MCF 10A (cell line): ENCODE results near the gene OR6C76. TPM values are rescaled to one million over a fixed set of nuclear protein-coding genes. Genes with fewer than 3 reads are reported as not detected.
"Not testable (repeated sequence)": the region's sequence is repeated elsewhere in the genome, so short reads cannot be mapped to it uniquely, and the experiment has no call there.

ENCODE experiments used
- BruUV-seq: library from RNA; stranded (reverse); fragments of 400-500 nt; replicated peaks from 2 replicates; lab custom pipeline; 2021; lab: Mats Ljungman, UMichigan
- CTCF ChIA-PET: fragments of 300-600 bp; sonication (Branson Sonifier 250); formaldehyde crosslinking; extraction: SDS; loops from one replicate; lab custom pipeline; 2021; ENCODE audit warnings: antibody characterized with exemption, inconsistent platforms; lab: Yijun Ruan, JAX
- POLR2A ChIA-PET: fragments of 300-600, 350-650 bp; sonication (Branson Sonifier 250); formaldehyde crosslinking; extraction: SDS; loops from one replicate; lab custom pipeline; 2020; ENCODE audit warnings: antibody characterized with exemption, inconsistent platforms; lab: Yijun Ruan, JAX
- DNase-seq: peaks from one replicate; pipeline ENCODE4 v3.0.0-alpha.2; 2018; ENCODE audit not compliant: unreplicated experiment
- H3K27ac Mint-ChIP-seq: one replicate; pipeline ENCODE4 v1.8.0; 2022; ENCODE audit warnings: mild to moderate bottlenecking, low read depth, mixed read lengths; ENCODE audit not compliant: unreplicated experiment
- H3K27me3 Mint-ChIP-seq: one replicate; pipeline ENCODE4 v1.8.0; 2022; ENCODE audit warnings: mixed read lengths; ENCODE audit not compliant: insufficient read depth, unreplicated experiment
- H3K36me3 Mint-ChIP-seq: one replicate; pipeline ENCODE4 v1.8.0; 2022; ENCODE audit warnings: mild to moderate bottlenecking, moderate library complexity, mixed read lengths; ENCODE audit not compliant: insufficient read depth, unreplicated experiment
- H3K4me1 Mint-ChIP-seq: one replicate; pipeline ENCODE4 v1.8.0; 2022; ENCODE audit warnings: mixed read lengths; ENCODE audit not compliant: insufficient read depth, unreplicated experiment
- H3K4me3 Mint-ChIP-seq: one replicate; pipeline ENCODE4 v1.8.0; 2022; ENCODE audit warnings: mild to moderate bottlenecking, moderate library complexity, mixed read lengths; ENCODE audit not compliant: unreplicated experiment
- H3K9me3 Mint-ChIP-seq: one replicate; pipeline ENCODE4 v1.8.0; 2022; ENCODE audit warnings: mixed read lengths; ENCODE audit not compliant: unreplicated experiment
- CTCF ChIP-seq: fragments of 200-600 bp; IDR thresholded peaks from one replicate; pipeline ENCODE4 v1.8.0; 2022; ENCODE audit warnings: antibody characterized with exemption, mild to moderate bottlenecking; ENCODE audit not compliant: unreplicated experiment
- intact Hi-C: fragments of 100-400 bp; cut with micrococcal nuclease; formaldehyde crosslinking; loops from 2 replicates; pipeline ENCODE4 v1.14.1; 2022
- total RNA-seq: library from RNA; stranded (reverse); gene quantifications from 2 replicates; pipeline ENCODE4 v1.2.3, GENCODE V29; 2022

The OR6C76 gene
- total RNA-seq, 1 experiment from 2014 or later: not detected

GRCh38 chr12:55400229-55400628 lies 25.8 kb upstream of the OR6C76 start, which contains the start of gene OR6C65:
TSS of gene OR6C65 (plus strand) at chr12:55400529. CDS start at chr12:55400529, 0 bp downstream.
- POLR2A ChIA-PET: no interaction called here
- Mint-ChIP-seq H3K27me3 (peaks cover 73% of the 10 kb centered on the region), H3K27ac (no peak within 1 kb of the TSS), H3K36me3 (no peaks in the 10 kb centered on the region), H3K9me3 (no peaks in the 10 kb centered on the region), H3K4me1 (no peaks in the 10 kb centered on the region), H3K4me3 (no peak within 1 kb of the TSS)
- no peak for TF ChIP-seq CTCF
- BruUV-seq: no TSS peak
- intact Hi-C loops: no loop called here
- CTCF ChIA-PET: no interaction called here
- no peak for DNase-seq

GRCh38 chr12:55407866-55408265 lies 18.2 kb upstream of the OR6C76 start:
- DNase-seq: no peak
- Mint-ChIP-seq H3K27ac (no peak overlapping the region), H3K4me3 (no peak overlapping the region), H3K36me3 (no peaks in the 10 kb centered on the region), H3K9me3 (peaks cover 5% of the 10 kb centered on the region), H3K4me1 (no peaks in the 10 kb centered on the region), H3K27me3 (peaks cover 33% of the 10 kb centered on the region)
- no peak for TF ChIP-seq CTCF
- BruUV-seq: no TSS peak
- POLR2A ChIA-PET: no interaction called here
- CTCF ChIA-PET: no interaction called here
- intact Hi-C loops: no loop called here

GRCh38 chr12:55409133-55409532 lies 16.9 kb upstream of the OR6C76 start:
- peaks cover 24% of the 10 kb centered on the region for H3K27me3 Mint-ChIP-seq
- POLR2A ChIA-PET, intact Hi-C loops, CTCF ChIA-PET, H3K4me1 Mint-ChIP-seq, H3K4me3 Mint-ChIP-seq, H3K9me3 Mint-ChIP-seq, DNase-seq, H3K27ac Mint-ChIP-seq, H3K36me3 Mint-ChIP-seq, BruUV-seq: not testable (repeated sequence)

GRCh38 chr12:55412138-55412537 lies 13.9 kb upstream of the OR6C76 start:
- POLR2A ChIA-PET, H3K36me3 Mint-ChIP-seq, intact Hi-C loops, DNase-seq, H3K9me3 Mint-ChIP-seq, H3K4me1 Mint-ChIP-seq, H3K4me3 Mint-ChIP-seq, H3K27ac Mint-ChIP-seq, BruUV-seq: not testable (repeated sequence)
- CTCF ChIA-PET: interaction anchor here (0.6 kb wide), 1 partner anchor 207 kb away, joined by 3 read pairs; no protein-coding TSS in a partner anchor
- peaks cover 37% of the 10 kb centered on the region for H3K27me3 Mint-ChIP-seq

- H3K4me3 Mint-ChIP-seq, CTCF ChIA-PET, H3K36me3 Mint-ChIP-seq, POLR2A ChIA-PET, H3K4me1 Mint-ChIP-seq, DNase-seq, H3K27ac Mint-ChIP-seq, H3K9me3 Mint-ChIP-seq, intact Hi-C loops, BruUV-seq: not testable (repeated sequence)
- H3K27me3 Mint-ChIP-seq: peaks cover 40% of the 10 kb centered on the region
These were observed 12.3 kb upstream of the OR6C76 start for GRCh38 chr12:55413498-55414388.

GRCh38 chr12:55414396-55414823 lies 11.6 kb upstream of the OR6C76 start:
- intact Hi-C loops, H3K36me3 Mint-ChIP-seq, H3K4me1 Mint-ChIP-seq, POLR2A ChIA-PET, H3K27ac Mint-ChIP-seq, H3K4me3 Mint-ChIP-seq, DNase-seq, CTCF ChIA-PET, BruUV-seq, H3K9me3 Mint-ChIP-seq: not testable (repeated sequence)
- H3K27me3 Mint-ChIP-seq: peaks cover 44% of the 10 kb centered on the region

GRCh38 chr12:55414889-55415288 lies 11.2 kb upstream of the OR6C76 start:
- BruUV-seq, intact Hi-C loops, POLR2A ChIA-PET, H3K36me3 Mint-ChIP-seq, H3K9me3 Mint-ChIP-seq, H3K4me1 Mint-ChIP-seq, H3K27ac Mint-ChIP-seq, CTCF ChIA-PET, H3K4me3 Mint-ChIP-seq, DNase-seq: not testable (repeated sequence)
- peaks cover 45% of the 10 kb centered on the region for H3K27me3 Mint-ChIP-seq
